GM19397 (cell line): ENCODE results near the gene NUBP2.

Experiments
- ATAC-seq: cut with Tn5 transposase; IDR thresholded peaks from one replicate; pipeline ENCODE4 v1.9.1; 2021; ENCODE audit warnings: mild to moderate bottlenecking, moderate library complexity; ENCODE audit not compliant: unreplicated experiment

The NUBP2 gene

GRCh38 chr16:1757714-1758461 is 24.9 kb upstream of the NUBP2 start:
- no peak for ATAC-seq

GRCh38 chr16:1758923-1759322 is 23.8 kb upstream of the NUBP2 start:
- no peak for ATAC-seq

- no peak for ATAC-seq
Observed at GRCh38 chr16:1759511-1759910, 23.2 kb upstream of the NUBP2 start.

- ATAC-seq, result no peak
Observed at GRCh38 chr16:1760911-1761310, 21.8 kb upstream of the NUBP2 start.

- no peak for ATAC-seq
Observed at GRCh38 chr16:1761751-1762150, 21.0 kb upstream of the NUBP2 start.

- ATAC-seq, result no peak
Observed at GRCh38 chr16:1762196-1762878, 20.4 kb upstream of the NUBP2 start.

GRCh38 chr16:1762879-1763520 is 19.8 kb upstream of the NUBP2 start:
- no peak for ATAC-seq

- no peak for ATAC-seq
Observed at GRCh38 chr16:1763521-1764511, 18.9 kb upstream of the NUBP2 start.

- ATAC-seq, result no peak
Observed at GRCh38 chr16:1764971-1765370, 17.8 kb upstream of the NUBP2 start.

- ATAC-seq, result no peak
Observed at GRCh38 chr16:1765826-1766225, 16.9 kb upstream of the NUBP2 start.

- ATAC-seq, result no peak
Observed at GRCh38 chr16:1766231-1766630, 16.5 kb upstream of the NUBP2 start.

- ATAC-seq, result no peak
Observed at GRCh38 chr16:1766701-1767100, 16.1 kb upstream of the NUBP2 start.

GRCh38 chr16:1767116-1767994 is 15.4 kb upstream of the NUBP2 start:
- ATAC-seq, result no peak

- ATAC-seq, result no peak
Observed at GRCh38 chr16:1768061-1768766, 14.5 kb upstream of the NUBP2 start.

GRCh38 chr16:1768767-1769401 is 13.9 kb upstream of the NUBP2 start:
- ATAC-seq, result no peak

GRCh38 chr16:1769402-1770300 is 13.1 kb upstream of the NUBP2 start:
- ATAC-seq, result no peak

GRCh38 chr16:1770328-1771187 is 12.2 kb upstream of the NUBP2 start:
- no peak for ATAC-seq
